Activated CD8-positive, alpha-beta memory T cell treated with anti-CD3 and anti-CD28 coated beads, Interleukin-2, amount 10 ng/mL, durations not matched to agents 7 days and 5 days (primary cell): ENCODE data around the gene ISG20L2. TPM values are rescaled to one million over a fixed set of nuclear protein-coding genes. Genes with fewer than 3 reads are reported as not detected.

Experiments
- ATAC-seq: fragments of 150-1000 bp; cut with Tn5 transposase; one replicate; pipeline ENCODE4 v1.10.0; 2021; ENCODE audit warnings: moderate library complexity
- CTCF ChIA-PET: fragments of 350-600 bp; sonication (Branson Sonifier 250); formaldehyde crosslinking; loops from one replicate; lab custom pipeline; 2021; ENCODE audit warnings: antibody characterized with exemption; lab: Charles Lee
- DNase-seq: peaks from one replicate; pipeline ENCODE4 v3.0.0-alpha.2; 2020
- H3K27ac Mint-ChIP-seq: one replicate; pipeline ENCODE4 v1.8.0; 2021; ENCODE audit warnings: mild to moderate bottlenecking, mixed read lengths
- H3K27me3 Mint-ChIP-seq: one replicate; pipeline ENCODE4 v1.8.0; 2021; ENCODE audit warnings: mixed read lengths
- H3K36me3 Mint-ChIP-seq: one replicate; pipeline ENCODE4 v1.8.0; 2021; ENCODE audit warnings: mild to moderate bottlenecking, mixed read lengths
- H3K4me1 Mint-ChIP-seq: one replicate; pipeline ENCODE4 v1.8.0; 2021; ENCODE audit warnings: mixed read lengths
- H3K4me3 Mint-ChIP-seq: one replicate; pipeline ENCODE4 v1.8.0; 2021; ENCODE audit warnings: mild to moderate bottlenecking, moderate library complexity, mixed read lengths
- H3K9me3 Mint-ChIP-seq: one replicate; pipeline ENCODE4 v1.8.0; 2022; ENCODE audit warnings: low read depth, mixed read lengths
- total RNA-seq, 2 experiments: library from RNA; stranded (reverse); gene quantifications; one replicate each; pipeline ENCODE4 v1.2.3, GENCODE V29; 2021

ISG20L2 gene
- total RNA-seq, 2 experiments from 2014 or later = 56.0 to 70.3 TPM

GRCh38 chr1:156750711-156751450 is 22.3 kb upstream of the ISG20L2 start:
- H3K9me3 Mint-ChIP-seq = no peaks in the 10 kb centered on the region
- ATAC-seq (peak; percentile 20), DNase-seq (peak; percentile 62)
- peak overlapping the region; percentile 98 for H3K4me3 Mint-ChIP-seq
- no peaks in the 10 kb centered on the region for H3K27me3 Mint-ChIP-seq
- H3K4me1 Mint-ChIP-seq = peaks cover 53% of the 10 kb centered on the region
- CTCF ChIA-PET = interaction anchor here (0.6 to 4.0 kb wide), 8 partner anchors 10 to 110 kb away, joined by 3 to 71 read pairs (median 12); partner anchors contain the start of genes ISG20L2, METTL25B, MRPL24 and NTRK1
- peak overlapping the region; percentile 97 for H3K27ac Mint-ChIP-seq
- peaks cover 16% of the 10 kb centered on the region for H3K36me3 Mint-ChIP-seq

GRCh38 chr1:156750191-156750672 is 21.7 kb upstream of the ISG20L2 start:
- CTCF ChIA-PET = interaction anchor here (1.9 to 4.0 kb wide), 4 partner anchors 9 to 61 kb away, joined by 8 to 71 read pairs (median 30); partner anchors contain the start of genes ISG20L2, METTL25B, MRPL24 and PRCC
- no peak for ATAC-seq
- DNase-seq = no peak
- peaks cover 60% of the 10 kb centered on the region for H3K4me1 Mint-ChIP-seq
- no peaks in the 10 kb centered on the region for H3K9me3 Mint-ChIP-seq
- peaks cover 20% of the 10 kb centered on the region for H3K36me3 Mint-ChIP-seq
- H3K27me3 Mint-ChIP-seq = no peaks in the 10 kb centered on the region
- peak overlapping the region; percentile 97 for H3K27ac Mint-ChIP-seq
- H3K4me3 Mint-ChIP-seq = peak overlapping the region; percentile 98

- DNase-seq (no peak), ATAC-seq (no peak)
- H3K4me3 Mint-ChIP-seq = peak overlapping the region; percentile 98
- peaks cover 20% of the 10 kb centered on the region for H3K36me3 Mint-ChIP-seq
- peaks cover 63% of the 10 kb centered on the region for H3K4me1 Mint-ChIP-seq
- peak overlapping the region; percentile 97 for H3K27ac Mint-ChIP-seq
- H3K27me3 Mint-ChIP-seq = no peaks in the 10 kb centered on the region
- no peaks in the 10 kb centered on the region for H3K9me3 Mint-ChIP-seq
- CTCF ChIA-PET = interaction anchor here (1.9 to 4.0 kb wide), 3 partner anchors 8 to 60 kb away, joined by 8 to 71 read pairs (median 37); partner anchors contain the start of genes ISG20L2, METTL25B and MRPL24
These were observed 21.0 kb upstream of the ISG20L2 start for GRCh38 chr1:156749419-156750118.

GRCh38 chr1:156748670-156749418 is 20.3 kb upstream of the ISG20L2 start:
- no peaks in the 10 kb centered on the region for H3K9me3 Mint-ChIP-seq
- peak overlapping the region; percentile 98 for H3K4me3 Mint-ChIP-seq
- no peak for ATAC-seq
- H3K4me1 Mint-ChIP-seq = peaks cover 68% of the 10 kb centered on the region
- H3K27me3 Mint-ChIP-seq = no peaks in the 10 kb centered on the region
- CTCF ChIA-PET = interaction anchor here (1.1 to 3.3 kb wide), 3 partner anchors 22 to 59 kb away, joined by 3 to 44 read pairs (median 8); partner anchors contain the start of genes ISG20L2 and METTL25B
- peaks cover 23% of the 10 kb centered on the region for H3K36me3 Mint-ChIP-seq
- peak overlapping the region; percentile 97 for H3K27ac Mint-ChIP-seq
- no peak for DNase-seq

GRCh38 chr1:156747742-156748669 is 19.4 kb upstream of the ISG20L2 start:
- CTCF ChIA-PET = interaction anchor here (0.7 to 3.3 kb wide), 9 partner anchors 8 to 87 kb away, joined by 3 to 44 read pairs (median 3); partner anchors contain the start of genes ISG20L2, METTL25B and SH2D2A
- Mint-ChIP-seq H3K4me3 (peak overlapping the region; percentile 98), H3K9me3 (no peaks in the 10 kb centered on the region), H3K27me3 (no peaks in the 10 kb centered on the region), H3K36me3 (peaks cover 25% of the 10 kb centered on the region), H3K27ac (peak overlapping the region; percentile 97), H3K4me1 (peaks cover 69% of the 10 kb centered on the region)
- ATAC-seq (no peak), DNase-seq (no peak)

- peaks cover 33% of the 10 kb centered on the region for H3K36me3 Mint-ChIP-seq
- H3K4me3 Mint-ChIP-seq = peak overlapping the region; percentile 98
- H3K9me3 Mint-ChIP-seq = no peaks in the 10 kb centered on the region
- CTCF ChIA-PET = interaction anchor here (0.7 to 3.3 kb wide), 9 partner anchors 9 to 86 kb away, joined by 3 to 44 read pairs (median 3); partner anchors contain the start of genes ISG20L2, METTL25B and SH2D2A
- H3K27me3 Mint-ChIP-seq = no peaks in the 10 kb centered on the region
- ATAC-seq (peak; percentile 10), DNase-seq (peak; percentile 71)
- peaks cover 72% of the 10 kb centered on the region for H3K4me1 Mint-ChIP-seq
- H3K27ac Mint-ChIP-seq = peak overlapping the region; percentile 97
These were observed 18.4 kb upstream of the ISG20L2 start for GRCh38 chr1:156746728-156747631.

GRCh38 chr1:156746406-156746727 is 17.8 kb upstream of the ISG20L2 start:
- Mint-ChIP-seq H3K27me3 (no peaks in the 10 kb centered on the region), H3K4me1 (peaks cover 78% of the 10 kb centered on the region), H3K4me3 (peak overlapping the region; percentile 98), H3K27ac (peak overlapping the region; percentile 94), H3K36me3 (peaks cover 36% of the 10 kb centered on the region), H3K9me3 (no peaks in the 10 kb centered on the region)
- no peak for DNase-seq
- CTCF ChIA-PET = interaction anchor here (1.3 to 3.3 kb wide), 2 partner anchors 19 to 59 kb away, joined by 3 to 44 read pairs; partner anchors contain the start of genes ISG20L2 and METTL25B
- ATAC-seq = no peak

- Mint-ChIP-seq H3K4me3 (no peak overlapping the region), H3K36me3 (peaks cover 39% of the 10 kb centered on the region)
These were observed 17.3 kb upstream of the ISG20L2 start for GRCh38 chr1:156745881-156746280.

GRCh38 chr1:156744786-156745419 is 16.3 kb upstream of the ISG20L2 start:
- H3K27me3 Mint-ChIP-seq = no peaks in the 10 kb centered on the region
- H3K9me3 Mint-ChIP-seq = no peaks in the 10 kb centered on the region
- H3K4me3 Mint-ChIP-seq = no peak overlapping the region
- peaks cover 34% of the 10 kb centered on the region for H3K36me3 Mint-ChIP-seq
- peaks cover 88% of the 10 kb centered on the region for H3K4me1 Mint-ChIP-seq
- DNase-seq (no peak), ATAC-seq (no peak)
- CTCF ChIA-PET = interaction anchor here (1.3 to 5.1 kb wide), 2 partner anchors 16 to 58 kb away, joined by 3 to 87 read pairs; partner anchors contain the start of genes ISG20L2 and METTL25B
- peak overlapping the region; percentile 64 for H3K27ac Mint-ChIP-seq

More at GRCh38 chr1:156745881-156746280, 17.3 kb upstream of the ISG20L2 start:
- peak overlapping the region; percentile 38 for H3K27ac Mint-ChIP-seq
- CTCF ChIA-PET = interaction anchor here (1.3 to 3.3 kb wide), 2 partner anchors 19 to 59 kb away, joined by 3 to 44 read pairs; partner anchors contain the start of genes ISG20L2 and METTL25B
- H3K4me1 Mint-ChIP-seq = peaks cover 81% of the 10 kb centered on the region
- H3K9me3 Mint-ChIP-seq = no peaks in the 10 kb centered on the region
- no peaks in the 10 kb centered on the region for H3K27me3 Mint-ChIP-seq
- ATAC-seq (no peak), DNase-seq (no peak)

GRCh38 chr1:156744344-156744743 is 15.8 kb upstream of the ISG20L2 start:
- Mint-ChIP-seq H3K27me3 (no peaks in the 10 kb centered on the region), H3K36me3 (peaks cover 29% of the 10 kb centered on the region), H3K27ac (peak overlapping the region; percentile 64), H3K9me3 (no peaks in the 10 kb centered on the region), H3K4me1 (peaks cover 86% of the 10 kb centered on the region), H3K4me3 (no peak overlapping the region)
- no peak for ATAC-seq
- DNase-seq = no peak
- CTCF ChIA-PET = interaction anchor here (5.1 kb wide), 1 partner anchor 16 kb away, joined by 87 read pairs; the partner anchor contains the start of genes ISG20L2 and METTL25B
